Esophagus muscularis mucosa (tissue), 4 donors: ENCODE data around the gene DLG1. TPM values are rescaled to one million over a fixed set of nuclear protein-coding genes. Genes with fewer than 3 reads are reported as not detected.
"Not testable (repeated sequence)": the region's sequence is repeated elsewhere in the genome, so short reads cannot be mapped to it uniquely, and the experiment has no call there.

Experiments used
- DNase-seq: peaks from one replicate; pipeline ENCODE4 v3.0.0-alpha.2; 2017; ENCODE audit errors: extremely low spot score
- H3K27ac ChIP-seq, 4 donors: fragments of 200-600 bp; sonication (generic); replicated peaks in 1 of 4; 1 replicate in 3 of 4; 2 replicates in 1 of 4; pipeline ENCODE4 v1.5.1; 2016 to 2019; ENCODE audit warnings: mild to moderate bottlenecking in 1 of 4
- H3K27me3 ChIP-seq, 4 donors: fragments of 200-600 bp; sonication (generic); one replicate each; pipeline versions ENCODE4 v1.5.1 to v1.6.0; 2016 to 2019
- H3K36me3 ChIP-seq, 4 donors: fragments of 200-600 bp; sonication (generic); one replicate each; pipeline ENCODE4 v1.5.1; 2016 to 2019
- H3K4me1 ChIP-seq, 4 donors: fragments of 200-600 bp; sonication (generic); one replicate each; pipeline ENCODE4 v1.5.1; 2016 to 2019
- H3K4me3 ChIP-seq, 4 donors: fragments of 200-600 bp; sonication (generic); 1 replicate in 2 of 4; 2 replicates in 2 of 4; pipeline ENCODE4 v1.5.1; 2016 to 2019; ENCODE audit warnings: mild to moderate bottlenecking in 4 of 4, moderate library complexity in 1 of 4
- H3K9me3 ChIP-seq, 4 donors: fragments of 200-600 bp; sonication (generic); 1 replicate in 3 of 4; 2 replicates in 1 of 4; pipeline ENCODE4 v1.5.1; 2016 to 2019
- CTCF ChIP-seq, 3 experiments: fragments of 200-600 bp in 2 of 3; fragments of 450-650 bp in 1 of 3; sonication (generic) in 2 of 3; IDR thresholded peaks; one replicate each; pipeline ENCODE4 v1.5.1; 2017 to 2019; ENCODE audit warnings: antibody characterized with exemption in 3 of 3, mild to moderate bottlenecking in 2 of 3, moderate library complexity in 1 of 3
- EP300 ChIP-seq: sonication (generic); formaldehyde crosslinking; IDR thresholded peaks from one replicate; pipeline ENCODE4 v1.6.1; 2017; ENCODE audit warnings: antibody characterized with exemption
- POLR2A ChIP-seq: fragments of 450-650 bp; IDR thresholded peaks from one replicate; pipeline ENCODE4 v1.6.1; 2017; ENCODE audit warnings: antibody characterized with exemption, moderate library complexity, mild to moderate bottlenecking, low read depth
- POLR2AphosphoS5 ChIP-seq, 2 donors: sonication (generic); formaldehyde crosslinking; IDR thresholded peaks; one replicate each; pipeline ENCODE4 v1.6.1; 2017; ENCODE audit warnings: antibody characterized with exemption in 2 of 2
- WGBS: methylation state at CpG from one replicate; pipeline ENCODE4 v1.1.5; 2018; 5-methylcytosine and 5-hydroxymethylcytosine counted together
- intact Hi-C: fragments of 100-400 bp; cut with DNase I; formaldehyde crosslinking; loops from one replicate; pipeline ENCODE4 v1.15.1; 2023
- total RNA-seq, 4 donors: library from RNA; depleted of rRNA; stranded (reverse); fragments of >200 nt; gene quantifications; one replicate each; pipeline versions ENCODE4 v1.1.0 to v1.2.1, GENCODE V29; 2016

The DLG1 gene
- total RNA-seq, 4 donors from 2014 or later: 56.8 to 73.1 (median 69.1) TPM

- H3K36me3 ChIP-seq: peaks cover 0 to 18% (median 9%) of the 10 kb centered on the region in 4 donors
- no peak overlapping the region for H3K27ac ChIP-seq
- DNase-seq: no peak
- H3K27me3 ChIP-seq: no peaks in the 10 kb centered on the region
- no peak for TF ChIP-seq CTCF (IDR thresholded peaks at IDR 0.05)
- no peak for TF ChIP-seq POLR2AphosphoS5 (IDR thresholded peaks at IDR 0.05)
- TF ChIP-seq EP300: no peak
- no peak for TF ChIP-seq POLR2A
- intact Hi-C loops: no loop called here
- H3K4me3 ChIP-seq: no peak overlapping the region
- peaks cover 0 to 11% (median 3%) of the 10 kb centered on the region in 4 donors for H3K4me1 ChIP-seq
- WGBS: 59% methylated on average over 4 of the region's 4 CpGs
- no peaks in the 10 kb centered on the region for H3K9me3 ChIP-seq
Measured at GRCh38 chr3:197040658-197041057, 257.8 kb downstream of the DLG1 start.

- no peaks in the 10 kb centered on the region for H3K9me3 ChIP-seq
- DNase-seq: no peak
- peaks cover 0 to under 1% (median 0%) of the 10 kb centered on the region in 4 donors for H3K27me3 ChIP-seq
- H3K4me3 ChIP-seq: no peak overlapping the region
- H3K27ac ChIP-seq: no peak overlapping the region
- intact Hi-C loops: no loop called here
- TF ChIP-seq EP300 (no peak), POLR2A (no peak), POLR2AphosphoS5 (IDR thresholded peaks at IDR 0.05) (no peak), CTCF (IDR thresholded peaks at IDR 0.05) (no peak)
- whole genome bisulfite sequencing: 86% methylated on average over 13 of the region's 14 CpGs
- peaks cover 0 to 11% (median 3%) of the 10 kb centered on the region in 4 donors for H3K4me1 ChIP-seq
- peaks cover 0 to 3% (median under 1%) of the 10 kb centered on the region in 4 donors for H3K36me3 ChIP-seq
Measured at GRCh38 chr3:197038679-197039462, 259.5 kb downstream of the DLG1 start.

GRCh38 chr3:197035577-197035976 is 262.8 kb downstream of the DLG1 start:
- Histone ChIP-seq H3K9me3 (no peaks in the 10 kb centered on the region), H3K4me1 (peaks cover 8 to 10% (median 9%) of the 10 kb centered on the region in 4 donors), H3K27ac (no peak overlapping the region), H3K4me3 (no peak overlapping the region), H3K27me3 (peaks cover 0 to 18% (median 0%) of the 10 kb centered on the region in 4 donors), H3K36me3 (no peaks in the 10 kb centered on the region)
- 40% methylated on average over 3 of the region's 3 CpGs for WGBS
- no peak for TF ChIP-seq EP300
- no peak for TF ChIP-seq POLR2AphosphoS5 (IDR thresholded peaks at IDR 0.05)
- TF ChIP-seq CTCF (IDR thresholded peaks at IDR 0.05): no peak
- no peak for TF ChIP-seq POLR2A
- intact Hi-C loops: no loop called here
- no peak for DNase-seq

- intact Hi-C loops: not testable (repeated sequence)
Measured at GRCh38 chr3:197034778-197035177, 263.6 kb downstream of the DLG1 start.

GRCh38 chr3:197033764-197034163 is 264.6 kb downstream of the DLG1 start:
- H3K36me3 ChIP-seq, DNase-seq, intact Hi-C loops, H3K9me3 ChIP-seq, H3K27ac ChIP-seq, H3K4me3 ChIP-seq: not testable (repeated sequence)
- H3K27me3 ChIP-seq: peaks cover 0 to 35% (median 12%) of the 10 kb centered on the region in 4 donors
- 83% methylated on average over 3 of the region's 3 CpGs for WGBS
- peaks cover 21 to 23% (median 22%) of the 10 kb centered on the region in 4 donors for H3K4me1 ChIP-seq

More at GRCh38 chr3:197034778-197035177, 263.6 kb downstream of the DLG1 start:
- not testable (repeated sequence) for H3K9me3 ChIP-seq, H3K36me3 ChIP-seq, H3K27ac ChIP-seq, DNase-seq, H3K4me3 ChIP-seq
- H3K27me3 ChIP-seq: peaks cover 0 to 25% (median 2%) of the 10 kb centered on the region in 4 donors
- peaks cover 11 to 13% (median 12%) of the 10 kb centered on the region in 4 donors for H3K4me1 ChIP-seq
- 71% methylated on average over 5 of the region's 5 CpGs for WGBS
